22Rv1 (cell line): ENCODE results near the gene PIK3CD.

Experiments used
- H3K27ac ChIP-seq: fragments of 450-650 bp; 2 replicates; pipeline ENCODE4 v1.5.1; 2017
- ZFX ChIP-seq: fragments of 450-650 bp; IDR thresholded peaks from 2 replicates; pipeline ENCODE4 v1.6.1; 2017; ENCODE audit warnings: antibody characterized with exemption, borderline replicate concordance
- TF ChIP-seq, protein P1 (sequence below): fragments of 450-650 bp; IDR thresholded peaks from 2 replicates; pipeline ENCODE4 v1.5.1; 2017; ENCODE audit warnings: mild to moderate bottlenecking

PIK3CD gene

DNA sequence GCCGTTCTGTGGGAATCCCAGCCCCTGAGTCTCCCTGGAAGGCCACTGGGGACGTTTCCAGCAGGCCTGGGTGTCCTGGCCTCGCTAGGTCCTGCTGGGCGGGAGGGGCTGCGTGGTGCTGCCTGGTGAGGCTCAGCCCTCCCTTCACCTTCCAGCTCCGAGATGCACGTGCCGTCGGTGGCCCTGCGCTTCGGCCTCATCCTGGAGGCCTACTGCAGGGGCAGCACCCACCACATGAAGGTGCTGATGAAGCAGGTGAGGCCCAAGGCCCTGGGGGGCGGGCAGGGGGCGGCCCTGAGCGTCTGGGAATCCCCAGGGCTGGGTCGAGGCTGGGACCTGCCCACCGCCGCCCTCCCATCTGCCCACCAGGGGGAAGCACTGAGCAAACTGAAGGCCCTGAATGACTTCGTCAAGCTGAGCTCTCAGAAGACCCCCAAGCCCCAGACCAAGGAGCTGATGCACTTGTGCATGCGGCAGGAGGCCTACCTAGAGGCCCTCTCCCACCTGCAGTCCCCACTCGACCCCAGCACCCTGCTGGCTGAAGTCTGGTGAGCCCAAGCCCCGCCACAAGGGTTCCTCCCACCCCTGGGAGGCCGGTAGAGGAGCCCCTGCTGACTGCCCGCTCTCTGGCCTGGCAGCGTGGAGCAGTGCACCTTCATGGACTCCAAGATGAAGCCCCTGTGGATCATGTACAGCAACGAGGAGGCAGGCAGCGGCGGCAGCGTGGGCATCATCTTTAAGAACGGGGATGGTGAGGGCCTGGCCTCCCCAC lies 70.3 kb downstream of the PIK3CD start:
- no peak overlapping the region for H3K27ac ChIP-seq
- no peak for TF ChIP-seq ZFX
- TF ChIP-seq, protein P1, sequence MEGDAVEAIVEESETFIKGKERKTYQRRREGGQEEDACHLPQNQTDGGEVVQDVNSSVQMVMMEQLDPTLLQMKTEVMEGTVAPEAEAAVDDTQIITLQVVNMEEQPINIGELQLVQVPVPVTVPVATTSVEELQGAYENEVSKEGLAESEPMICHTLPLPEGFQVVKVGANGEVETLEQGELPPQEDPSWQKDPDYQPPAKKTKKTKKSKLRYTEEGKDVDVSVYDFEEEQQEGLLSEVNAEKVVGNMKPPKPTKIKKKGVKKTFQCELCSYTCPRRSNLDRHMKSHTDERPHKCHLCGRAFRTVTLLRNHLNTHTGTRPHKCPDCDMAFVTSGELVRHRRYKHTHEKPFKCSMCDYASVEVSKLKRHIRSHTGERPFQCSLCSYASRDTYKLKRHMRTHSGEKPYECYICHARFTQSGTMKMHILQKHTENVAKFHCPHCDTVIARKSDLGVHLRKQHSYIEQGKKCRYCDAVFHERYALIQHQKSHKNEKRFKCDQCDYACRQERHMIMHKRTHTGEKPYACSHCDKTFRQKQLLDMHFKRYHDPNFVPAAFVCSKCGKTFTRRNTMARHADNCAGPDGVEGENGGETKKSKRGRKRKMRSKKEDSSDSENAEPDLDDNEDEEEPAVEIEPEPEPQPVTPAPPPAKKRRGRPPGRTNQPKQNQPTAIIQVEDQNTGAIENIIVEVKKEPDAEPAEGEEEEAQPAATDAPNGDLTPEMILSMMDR = peak; percentile 89

DNA sequence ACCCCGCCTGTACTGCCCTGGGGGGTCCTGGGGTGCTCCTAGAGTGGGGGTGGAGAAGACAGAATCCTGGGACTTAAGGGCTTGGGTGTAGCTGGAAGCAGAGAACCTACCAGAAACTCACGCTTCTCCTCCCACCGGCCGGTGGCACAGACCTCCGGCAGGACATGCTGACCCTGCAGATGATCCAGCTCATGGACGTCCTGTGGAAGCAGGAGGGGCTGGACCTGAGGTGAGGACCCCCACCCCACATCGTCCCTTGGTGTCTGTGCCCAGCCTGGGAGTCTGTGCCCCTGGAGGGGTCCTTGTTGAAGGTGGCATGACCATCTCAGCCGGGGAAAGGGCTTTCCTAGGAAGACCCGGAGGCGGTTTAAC lies 70.8 kb downstream of the PIK3CD start:
- TF ChIP-seq, protein P1 = no peak
- TF ChIP-seq ZFX = no peak
- no peak overlapping the region for H3K27ac ChIP-seq

DNA sequence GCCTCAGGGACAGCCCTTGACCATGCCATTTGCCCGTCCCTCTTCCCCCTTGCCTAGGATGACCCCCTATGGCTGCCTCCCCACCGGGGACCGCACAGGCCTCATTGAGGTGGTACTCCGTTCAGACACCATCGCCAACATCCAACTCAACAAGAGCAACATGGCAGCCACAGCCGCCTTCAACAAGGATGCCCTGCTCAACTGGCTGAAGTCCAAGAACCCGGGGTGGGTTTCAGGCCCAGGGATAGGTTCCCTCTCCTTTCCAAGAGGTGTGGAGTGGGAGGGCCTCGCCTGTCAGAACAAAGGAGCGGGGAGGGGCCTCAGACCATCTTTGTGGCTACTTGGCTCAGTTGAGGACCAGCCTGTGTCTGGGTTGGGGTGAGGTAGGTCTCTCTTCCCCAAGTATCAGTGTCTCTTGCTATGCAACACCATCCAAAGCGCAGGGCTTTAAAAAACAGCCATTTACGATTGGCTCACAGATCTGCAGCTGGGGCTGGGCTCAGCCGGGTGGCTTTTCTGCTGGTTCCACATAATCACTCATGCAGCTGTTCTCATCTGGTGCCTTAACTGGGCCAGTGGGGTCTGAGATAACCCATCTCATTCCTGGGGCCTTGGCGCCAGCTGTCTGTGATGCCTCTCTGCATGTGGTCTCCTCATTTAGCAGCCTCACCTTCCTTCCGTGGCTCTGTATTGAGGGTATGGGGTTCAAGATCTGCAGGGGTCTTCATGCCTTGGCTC lies 71.7 kb downstream of the PIK3CD start:
- H3K27ac ChIP-seq = no peak overlapping the region
- no peak for TF ChIP-seq ZFX
- TF ChIP-seq, protein P1 = no peak

DNA sequence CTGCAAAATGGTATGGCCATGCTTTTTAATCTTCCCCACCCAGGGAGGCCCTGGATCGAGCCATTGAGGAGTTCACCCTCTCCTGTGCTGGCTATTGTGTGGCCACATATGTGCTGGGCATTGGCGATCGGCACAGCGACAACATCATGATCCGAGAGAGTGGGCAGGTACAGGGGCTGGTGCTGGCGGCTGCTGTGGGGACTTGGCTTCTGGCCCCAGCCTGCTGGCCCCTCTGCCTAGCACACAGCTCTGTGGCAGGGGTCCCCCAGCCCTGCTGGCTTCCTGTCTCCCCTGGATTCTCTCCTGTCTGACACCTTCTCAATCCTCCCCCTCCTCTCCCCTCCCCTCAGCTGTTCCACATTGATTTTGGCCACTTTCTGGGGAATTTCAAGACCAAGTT lies 72.4 kb downstream of the PIK3CD start:
- TF ChIP-seq ZFX = no peak
- TF ChIP-seq, protein P1 = no peak
- H3K27ac ChIP-seq = no peak overlapping the region

- no peak overlapping the region for H3K27ac ChIP-seq
- TF ChIP-seq, protein P1 = peak; percentile 88
- TF ChIP-seq ZFX = no peak
Observed at GRCh38 chr1:9724706-9725476, 73.4 kb downstream of the PIK3CD start.

GRCh38 chr1:9726406-9726805 lies 74.9 kb downstream of the PIK3CD start:
- peak overlapping the region; percentile 37; the same call in 1 of the 2 replicates for H3K27ac ChIP-seq
- TF ChIP-seq ZFX = no peak
- TF ChIP-seq, protein P1 = no peak
